Hindlimb muscle (tissue), 1 donor: ENCODE results near the gene SCAF4. TPM values are rescaled to one million over a fixed set of nuclear protein-coding genes. Genes with fewer than 3 reads are reported as not detected.
"Not testable (repeated sequence)": the region's sequence is repeated elsewhere in the genome, so short reads cannot be mapped to it uniquely, and the experiment has no call there.

Experiments used
- DNase-seq: peaks from one replicate; pipeline ENCODE4 v3.0.0-alpha.2; 2013
- polyA plus RNA-seq: library from polyadenylated mRNA; unstranded; fragments of 120-200 nt; gene quantifications from one replicate; pipeline ENCODE4 v1.2.1, GENCODE V29; 2013; ENCODE audit not compliant: insufficient read length

The SCAF4 gene
- 25.1 TPM for polyA plus RNA-seq

GRCh38 chr21:31731857-31732596, at the start of gene SCAF4:
Gene SCAF4, minus strand, starts transcription at chr21:31732118. Its CDS starts 426 bp downstream, at chr21:31731692.
- DNase-seq, result peak; percentile 92

- no peak for DNase-seq
Observed at GRCh38 chr21:31780944-31781343, 49.0 kb upstream of the SCAF4 start.

GRCh38 chr21:31778546-31778945, 46.6 kb upstream of the SCAF4 start:
- no peak for DNase-seq

DNA sequence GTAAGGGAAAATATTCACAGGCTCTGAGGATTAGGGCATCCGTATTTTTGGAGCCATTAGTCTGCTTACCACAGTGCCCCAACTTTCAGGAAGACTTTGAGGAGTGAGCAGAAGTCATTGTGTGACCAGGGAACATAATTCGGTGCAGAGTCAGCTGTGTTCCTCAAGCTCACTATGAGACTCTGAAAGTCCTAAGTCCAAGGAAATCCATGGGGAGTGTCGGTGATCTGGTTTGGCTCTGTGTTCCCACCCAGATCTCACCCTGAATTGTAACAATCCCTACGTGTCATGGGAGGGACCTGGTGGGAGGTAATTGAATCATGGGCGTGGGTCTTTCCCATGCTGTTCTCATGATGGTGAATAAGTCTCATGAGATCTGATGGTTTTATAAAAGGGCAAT, 45.9 kb upstream of the SCAF4 start:
- DNase-seq, result no peak

DNA sequence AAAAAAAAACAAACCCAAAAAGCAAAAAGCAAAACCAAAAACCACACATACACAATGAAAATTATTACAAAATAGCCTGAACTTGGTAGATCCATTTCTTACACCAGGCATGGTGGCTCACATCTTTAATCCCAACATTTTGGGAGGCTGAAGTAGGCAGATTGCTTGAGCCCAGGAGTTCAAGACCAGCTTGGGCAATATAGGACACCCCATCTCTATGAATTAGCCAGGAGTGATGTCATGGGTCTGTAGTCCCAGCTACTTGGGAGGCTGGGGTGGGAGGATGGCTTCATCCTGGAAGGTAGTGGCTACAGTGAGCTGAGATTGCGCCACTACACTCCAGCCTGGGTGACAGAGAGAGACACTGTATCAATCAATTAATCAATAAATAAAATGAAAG, 42.1 kb upstream of the SCAF4 start:
- no peak for DNase-seq

DNA sequence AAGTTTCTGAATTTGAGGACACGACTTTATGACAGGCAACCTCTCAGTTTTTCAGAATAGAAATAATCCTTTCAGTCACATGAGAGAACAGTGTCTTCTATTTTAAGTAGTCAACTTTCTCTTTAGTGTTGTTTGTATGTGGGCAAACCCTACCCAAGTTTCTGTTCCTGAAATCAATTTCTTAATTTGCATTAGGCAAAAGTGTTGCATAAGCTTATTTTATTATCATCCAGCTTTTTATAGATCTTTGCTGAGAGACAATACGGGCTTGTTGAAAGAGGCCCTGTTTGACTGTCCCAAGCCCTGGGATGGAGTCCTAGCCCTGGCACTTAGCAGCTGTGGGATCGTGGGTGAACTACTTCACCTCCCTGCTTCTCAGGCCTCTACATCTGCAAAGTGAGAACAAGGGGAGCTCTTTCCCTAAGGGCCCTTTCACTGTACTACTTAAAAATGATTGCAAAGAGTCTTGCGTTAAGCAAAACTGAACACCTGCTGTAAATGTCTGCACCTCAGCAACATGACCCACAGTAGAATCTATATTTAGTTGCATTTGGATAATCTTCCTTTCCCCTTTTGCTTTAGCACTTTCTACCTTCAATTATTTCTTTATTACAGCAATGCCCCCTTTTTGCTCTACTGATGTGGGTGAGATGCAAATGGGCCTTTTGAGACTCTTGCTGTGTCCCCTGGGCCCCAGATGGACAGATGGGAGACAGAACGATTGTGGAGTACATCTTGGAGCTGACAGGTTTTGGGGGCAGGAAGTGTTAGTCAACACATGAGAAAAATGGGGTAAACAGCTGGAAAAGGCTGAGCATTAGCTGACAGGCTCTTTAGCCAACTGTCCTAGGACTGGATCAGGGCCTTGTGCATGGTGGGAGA, 41.0 kb upstream of the SCAF4 start:
- no peak for DNase-seq

DNA sequence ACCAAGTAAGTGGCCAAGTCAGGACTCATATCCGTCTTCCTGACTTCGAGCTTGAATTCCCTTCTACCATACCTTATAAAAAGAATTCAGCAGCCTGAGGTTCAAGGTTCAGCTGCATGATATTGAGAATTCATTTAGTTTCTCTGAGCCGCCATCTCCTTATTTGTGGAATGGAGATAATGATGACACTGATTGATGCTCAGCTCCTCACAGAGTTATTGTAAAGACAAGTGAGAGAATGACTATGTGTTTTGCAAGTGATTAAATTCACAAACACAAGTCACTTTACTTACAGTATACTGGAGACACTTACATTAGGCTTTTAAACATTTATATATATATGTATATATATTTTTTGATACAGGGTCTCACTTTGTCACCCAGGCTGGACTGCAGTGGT, 39.8 kb upstream of the SCAF4 start:
- no peak for DNase-seq

DNA sequence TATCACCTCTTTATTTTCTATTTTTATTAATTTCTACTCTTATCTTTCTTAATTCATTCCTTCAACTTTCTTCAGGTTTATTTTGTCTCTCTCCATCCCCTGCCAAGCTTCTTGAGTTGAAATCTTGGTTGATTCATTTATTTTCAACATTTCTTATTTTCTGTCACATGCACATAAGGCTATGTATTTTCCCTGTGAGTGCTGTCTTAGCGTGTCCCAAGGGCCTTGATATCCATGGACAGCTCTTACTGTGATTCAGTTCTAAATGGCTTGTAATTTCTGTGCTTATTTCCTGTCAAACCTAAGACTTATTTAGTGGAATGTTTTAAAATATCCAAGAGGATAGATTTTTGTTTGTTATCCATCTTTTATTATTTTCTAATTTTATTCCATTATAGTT, 36.8 kb upstream of the SCAF4 start:
- DNase-seq, result no peak

- no peak for DNase-seq
Observed at GRCh38 chr21:31766899-31767298, 35.0 kb upstream of the SCAF4 start.

GRCh38 chr21:31765850-31766249, 33.9 kb upstream of the SCAF4 start:
- DNase-seq, result not testable (repeated sequence)

DNA sequence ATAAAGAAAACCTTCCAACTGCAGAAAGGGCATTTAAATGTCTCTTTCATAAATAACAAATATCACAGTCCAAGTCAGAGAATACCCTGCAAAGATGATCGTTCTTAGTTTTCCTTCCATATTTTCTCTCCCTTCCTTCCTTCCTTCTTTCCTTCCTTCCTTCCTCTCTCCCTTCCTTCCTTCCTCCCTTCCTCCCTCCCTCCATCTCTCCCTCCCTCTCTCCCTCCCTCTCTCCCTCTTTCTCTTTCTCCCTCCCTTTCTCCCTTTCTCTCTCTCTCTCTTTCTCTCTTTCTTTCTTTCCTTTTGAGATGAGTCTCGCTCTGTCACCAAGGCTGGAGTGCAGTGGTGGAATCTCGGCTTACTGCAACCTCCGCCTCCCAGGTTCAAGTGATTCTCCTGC, 29.0 kb upstream of the SCAF4 start:
- no peak for DNase-seq

- DNase-seq, result no peak
Observed at GRCh38 chr21:31756787-31757186, 24.9 kb upstream of the SCAF4 start.

- DNase-seq, result no peak
Observed at GRCh38 chr21:31755027-31755426, 23.1 kb upstream of the SCAF4 start.

- DNase-seq, result no peak
Observed at GRCh38 chr21:31754708-31754960, 22.7 kb upstream of the SCAF4 start.

GRCh38 chr21:31753949-31754707, 22.2 kb upstream of the SCAF4 start:
- DNase-seq, result no peak

DNA sequence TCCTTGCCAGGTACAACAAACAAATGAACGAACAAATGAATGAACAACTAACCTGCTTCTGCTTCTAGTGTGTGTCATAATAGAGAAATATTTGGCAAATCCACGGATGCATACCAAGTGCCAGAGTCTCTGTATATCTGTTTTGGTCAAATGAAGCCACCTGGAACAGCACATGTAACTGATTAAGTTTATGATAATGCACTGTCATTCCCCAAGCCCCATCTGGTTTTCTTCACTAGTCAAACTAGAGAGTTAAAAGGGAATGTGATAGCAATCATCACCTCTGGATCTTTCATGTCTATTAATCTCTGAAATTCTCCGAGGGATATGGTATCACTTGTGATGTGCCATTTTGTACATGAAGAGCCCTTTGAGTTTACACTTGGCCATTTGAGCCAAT, 21.0 kb upstream of the SCAF4 start:
- DNase-seq, result no peak

GRCh38 chr21:31752352-31752751, 20.4 kb upstream of the SCAF4 start:
- no peak for DNase-seq

- DNase-seq, result no peak
Observed at GRCh38 chr21:31750843-31751242, 18.9 kb upstream of the SCAF4 start.

- no peak for DNase-seq
Observed at GRCh38 chr21:31744182-31744800, 12.4 kb upstream of the SCAF4 start.

DNA sequence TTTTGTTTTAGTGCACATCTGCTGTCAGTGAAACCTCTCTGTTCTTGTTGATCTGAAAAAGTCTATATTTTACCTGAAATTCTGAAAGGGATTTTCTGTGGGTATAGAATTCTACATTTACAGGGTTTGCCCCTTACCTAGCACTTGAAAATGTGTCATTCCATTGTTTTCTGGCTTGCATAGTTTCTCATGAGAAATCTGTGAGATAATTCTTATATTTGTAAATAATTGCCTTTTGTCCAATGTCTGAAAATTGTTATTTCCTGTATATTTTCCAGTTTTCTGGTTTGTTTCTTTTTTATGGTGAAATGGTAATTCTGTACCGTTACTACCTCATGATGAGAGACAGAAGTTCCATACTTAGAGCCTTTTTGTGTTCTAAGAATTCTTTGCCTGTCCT, 11.8 kb upstream of the SCAF4 start:
- no peak for DNase-seq

DNA sequence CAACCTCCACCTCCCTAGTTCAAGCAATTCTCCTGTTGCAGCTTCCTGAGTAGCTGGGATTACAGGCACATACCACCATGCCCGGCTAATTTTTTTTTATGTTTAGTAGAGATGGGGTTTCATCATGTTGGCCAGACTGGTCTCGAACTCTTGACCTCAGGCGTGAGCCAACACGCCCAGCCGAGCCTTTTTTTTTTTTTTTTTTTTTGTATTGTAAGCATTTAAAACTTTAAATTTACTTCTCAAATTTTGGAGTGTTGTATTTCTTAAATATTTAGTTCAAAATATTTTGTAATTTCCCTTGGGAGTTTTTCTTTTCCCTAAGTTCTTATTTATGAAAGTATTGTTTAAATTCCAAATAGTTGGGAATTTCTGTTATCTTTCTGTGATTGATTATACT, 9.2 kb upstream of the SCAF4 start:
- DNase-seq, result no peak

DNA sequence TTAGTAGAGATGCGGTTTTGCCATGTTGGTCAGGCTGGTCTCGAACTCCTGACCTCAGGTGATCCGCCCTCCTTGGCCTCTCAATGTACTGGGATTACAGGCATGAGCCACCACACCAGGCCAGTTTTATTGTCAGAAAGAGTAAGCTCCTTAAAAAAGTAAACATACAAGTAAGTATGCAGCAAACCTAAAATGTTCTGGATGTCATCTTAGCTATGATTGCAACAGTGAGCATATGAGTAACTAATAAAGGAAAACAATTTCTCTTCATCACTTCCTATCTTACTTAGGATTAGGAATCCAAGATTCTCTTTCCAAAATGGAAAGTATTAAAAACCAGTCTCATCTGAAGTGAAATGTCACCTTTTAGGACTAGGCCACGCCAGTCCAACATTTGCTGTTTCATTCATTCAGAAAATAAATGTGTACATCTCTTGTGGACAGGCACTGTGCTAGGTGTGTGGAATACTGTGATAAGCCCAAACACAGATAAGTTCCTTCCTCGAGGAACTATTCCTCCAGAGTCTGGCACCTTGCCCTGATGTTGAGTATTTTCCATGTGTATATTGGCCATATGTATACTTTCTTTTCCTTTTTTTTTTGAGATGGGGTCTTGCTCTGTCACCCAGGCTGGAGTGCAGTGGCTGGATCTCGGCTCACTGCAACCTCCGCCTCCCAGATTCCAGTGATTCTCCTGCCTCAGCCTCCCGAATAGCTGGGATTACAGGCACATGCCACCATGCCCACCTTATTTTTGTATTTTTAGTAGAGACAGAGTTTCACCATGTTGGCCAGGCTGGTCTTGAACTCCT, 5.9 kb upstream of the SCAF4 start:
- not testable (repeated sequence) for DNase-seq
